ENCODE results near the gene REV1. TPM values are rescaled to one million over a fixed set of nuclear protein-coding genes. Genes with fewer than 3 reads are reported as not detected.

The REV1 gene
- total and polyA plus RNA-seq, 2 of the 8 experiments (the other 6 are each of a cell fraction or from before 2014, with no cell fraction given), result 16.6 to 34.3 TPM

- Histone ChIP-seq H3K9ac (replicated peaks in 1 of 4; ENCODE audit: extremely low read depth in 1 of 4, low read depth in 3 of 4, low read length in 3 of 4) (no peak overlapping the region), H4K8ac (ENCODE audit: extremely low read depth, insufficient read depth, low read length) (no peak overlapping the region), H3K4me2 (ENCODE audit: insufficient read depth in 1 of 2, low read depth in 2 of 2, low read length in 2 of 2) (no peak overlapping the region), H3K4ac (replicated peaks; ENCODE audit: insufficient read length, low read depth, low read length) (no peak overlapping the region), H3K36me3 (ENCODE audit: control insufficient read depth in 2 of 4, insufficient read depth in 4 of 4, low read length in 3 of 4) (no peaks in the 10 kb centered on the region), H2BK12ac (ENCODE audit: low read depth, low read length) (no peak overlapping the region), H3K56ac (replicated peaks; ENCODE audit: insufficient read length, low read depth, low read length) (no peak overlapping the region), H2BK20ac (ENCODE audit: low read length) (no peak overlapping the region), H3K4me3 (ENCODE audit: extremely low read depth in 1 of 4, insufficient read depth in 2 of 4, low read depth in 3 of 4, low read length in 4 of 4) (no peak overlapping the region), H3K27ac (ENCODE audit: low read depth, low read length) (no peak overlapping the region), H3K23me2 (ENCODE audit: low read depth, low read length) (no peaks in the 10 kb centered on the region), H3K79me1 (ENCODE audit: low read depth, low read length) (no peaks in the 10 kb centered on the region), H2BK15ac (ENCODE audit: low read length) (no peak overlapping the region), H2AK5ac (ENCODE audit: low read depth, low read length) (no peak overlapping the region), H3K14ac (ENCODE audit: insufficient read length) (no peak overlapping the region), H3K27me3 (replicated peaks in 1 of 4; ENCODE audit: control insufficient read depth in 3 of 4, extremely low read depth in 1 of 4, insufficient read depth in 3 of 4, low read length in 3 of 4) (no peaks in the 10 kb centered on the region), H3K23ac (ENCODE audit: insufficient read length) (no peak overlapping the region), H4K5ac (ENCODE audit: insufficient read length, low read depth, low read length) (no peak overlapping the region), H2BK120ac (replicated peaks; ENCODE audit: low read depth, low read length) (no peak overlapping the region), H2BK5ac (ENCODE audit: low read depth, low read length) (no peak overlapping the region), H3K9me3 (ENCODE audit: insufficient read depth in 2 of 2, low read depth in 1 of 2, low read length in 1 of 2) (no peaks in the 10 kb centered on the region; a peak in 1 of 4 replicates), H3K18ac (ENCODE audit: extremely low read depth, low read length) (no peak overlapping the region), H4K20me1 (replicated peaks in 1 of 2; ENCODE audit: control insufficient read depth in 1 of 2, insufficient read depth in 2 of 2, low read length in 2 of 2) (no peaks in the 10 kb centered on the region), H3K4me1 (replicated peaks in 1 of 4; ENCODE audit: control insufficient read depth in 3 of 4, insufficient read depth in 4 of 4, low read length in 3 of 4) (no peaks in the 10 kb centered on the region), H3K79me2 (ENCODE audit: control insufficient read depth in 1 of 2, insufficient read depth in 2 of 2, low read length in 2 of 2) (no peaks in the 10 kb centered on the region), H4K91ac (replicated peaks; ENCODE audit: insufficient read length, low read length) (no peak overlapping the region), H2AFZ (ENCODE audit: low read length) (no peak overlapping the region)
- ChIA-PET CTCF (ENCODE audit: partially characterized antibody) (no interaction called here), POLR2A (ENCODE audit: partially characterized antibody) (no interaction called here)
- WGBS, 2 experiments (ENCODE audit: extremely low coverage in 1 of 2, insufficient coverage in 1 of 2, insufficient read length in 1 of 2, insufficient replicate concordance in 2 of 2, low coverage in 1 of 2, low lambda C conversion rate in 2 of 2, missing lambda C conversion rate in 1 of 2), result 90% methylated on average over 4 of the region's 4 CpGs; no CpG with 5 or more reads in 1 of the 2 experiments
- no peak for DNase-seq (ENCODE audit: low read depth in 1 of 2, low spot score in 2 of 2)
- TF ChIP-seq NRF1 (IDR thresholded peaks at IDR 0.05; ENCODE audit: low read depth, low read length) (no peak), EGR1 (IDR thresholded peaks at IDR 0.05; ENCODE audit: borderline replicate concordance, low read depth, low read length) (no peak), ATF2 (IDR thresholded peaks at IDR 0.05; ENCODE audit: low read length) (no peak), KDM5A (IDR thresholded peaks at IDR 0.05; ENCODE audit: low read length) (no peak), POU5F1 (IDR thresholded peaks at IDR 0.05; ENCODE audit: low read depth, low read length) (no peak), CEBPB (IDR thresholded peaks at IDR 0.05; ENCODE audit: low read depth, low read length) (no peak), SUZ12 (IDR thresholded peaks at IDR 0.05; ENCODE audit: low read length) (no peak), POLR2AphosphoS5 (IDR thresholded peaks at IDR 0.05; ENCODE audit: low read depth, low read length) (no peak), CTBP2 (IDR thresholded peaks at IDR 0.05; ENCODE audit: borderline replicate concordance, insufficient read depth, insufficient read length, low read length) (no peak), ATF3 (IDR thresholded peaks at IDR 0.05; ENCODE audit: insufficient read depth, low read depth, low read length) (no peak)
- no peak for FAIRE-seq
Measured at GRCh38 chr2:99537910-99538485, 48.2 kb upstream of the REV1 start.

All from H1 (cell line).